Kidney (tissue), 14 donors: ENCODE data around the gene NEK6. TPM values are rescaled to one million over a fixed set of nuclear protein-coding genes. Genes with fewer than 3 reads are reported as not detected.

ENCODE experiments used
- DNase-seq, 5 donors: peaks; one replicate each; pipeline ENCODE4 v3.0.0-alpha.2; 2013 to 2020
- FAIRE-seq: peaks from 2 replicates; lab custom pipeline; 2012; peaks lifted over from hg19 to GRCh38; lab: Jason Lieb, UNC
- H3K27ac ChIP-seq, 2 donors: one replicate each; pipeline ENCODE4 v1.7.0; 2013; ENCODE audit warnings: low read depth in 2 of 2, low read length in 2 of 2, inconsistent platforms in 1 of 2
- H3K27me3 ChIP-seq: one replicate; pipeline ENCODE4 v1.7.1; 2013; ENCODE audit warnings: low read length, inconsistent platforms; ENCODE audit not compliant: control insufficient read depth, insufficient read depth
- H3K36me3 ChIP-seq, 3 donors: one replicate each; pipeline versions ENCODE4 v1.7.0 to v1.7.1; 2013; ENCODE audit warnings: low read length in 3 of 3, control low read depth in 1 of 3, inconsistent platforms in 1 of 3; ENCODE audit not compliant: insufficient read depth in 3 of 3, control insufficient read depth in 2 of 3
- H3K4me1 ChIP-seq, 3 donors: one replicate each; pipeline versions ENCODE4 v1.7.0 to v1.7.1; 2013; ENCODE audit warnings: low read length in 3 of 3, inconsistent platforms in 1 of 3, low read depth in 1 of 3; ENCODE audit not compliant: control insufficient read depth in 2 of 3, insufficient read depth in 2 of 3
- H3K4me3 ChIP-seq, 3 donors: one replicate each; pipeline versions ENCODE4 v1.7.0 to v1.8.1; 2013; ENCODE audit warnings: low read length in 3 of 3, control low read depth in 1 of 3, inconsistent platforms in 1 of 3
- H3K9ac ChIP-seq, 3 donors: one replicate each; pipeline versions ENCODE4 v1.7.0 to v1.7.1; 2013; ENCODE audit warnings: low read length in 3 of 3, control low read depth in 1 of 3, inconsistent platforms in 1 of 3
- H3K9me3 ChIP-seq, 3 donors: one replicate each; pipeline versions ENCODE4 v1.7.0 to v1.7.1; 2013; ENCODE audit warnings: low read length in 3 of 3, control low read depth in 1 of 3, inconsistent platforms in 1 of 3; ENCODE audit not compliant: control insufficient read depth in 2 of 3, insufficient read depth in 1 of 3
- CTCF ChIP-seq: IDR thresholded peaks from 3 replicates; pipeline ENCODE4 v1.5.1; 2012; ENCODE audit warnings: mild to moderate bottlenecking, moderate library complexity, borderline replicate concordance; ENCODE audit not compliant: insufficient read depth; ENCODE audit errors: extremely low read depth
- intact Hi-C: fragments of 100-400 bp; cut with DNase I; formaldehyde crosslinking; loops from one replicate; pipeline ENCODE4 v1.11.1; 2022
- polyA plus RNA-seq: library from polyadenylated mRNA; stranded (reverse); fragments of 350-450 nt; fragmentation: Illumina TruSeq; extraction: RNeasy Lipid Tissue Mini Kit (QIAGEN cat#74804); gene quantifications from one replicate; pipeline ENCODE4 v1.2.3, GENCODE V29; 2014; ENCODE audit warnings: low read depth, low replicate concordance; ENCODE audit not compliant: insufficient read depth
- total RNA-seq: library from RNA; stranded (reverse); fragmentation: NEBNext Ultra II Directional; extraction: Animal tissue kit (Norgen Biotek cat#: 25700); gene quantifications from one replicate; pipeline ENCODE4 v1.2.1, GENCODE V29; 2021
- donor health status: control.
- donor health status: control.
- donor health status: control.
- donor health status: control.
- donor health status: control.
- donor health status: DM: yes; HTN: yes; CAD: no.
- donor health status: Normal renal cell carcinoma (clear cell type).

NEK6 gene
- total and polyA plus RNA-seq, 2 donors from 2014 or later = 14.9 to 82.1 TPM

- DNase-seq (peak in 1 of 5 donors; percentile 67), FAIRE-seq (no peak)
- Histone ChIP-seq H3K36me3 (peaks cover 0 to 7% (median 5%) of the 10 kb centered on the region in 3 donors), H3K27me3 (no peaks in the 10 kb centered on the region), H3K27ac (no peak overlapping the region), H3K9me3 (no peaks in the 10 kb centered on the region), H3K4me3 (no peak overlapping the region), H3K4me1 (no peaks in the 10 kb centered on the region), H3K9ac (no peak overlapping the region)
- intact Hi-C loops = no loop called here
- TF ChIP-seq CTCF = no peak
Observed at GRCh38 chr9:124306098-124306735, 48.5 kb downstream of the NEK6 start.

DNA sequence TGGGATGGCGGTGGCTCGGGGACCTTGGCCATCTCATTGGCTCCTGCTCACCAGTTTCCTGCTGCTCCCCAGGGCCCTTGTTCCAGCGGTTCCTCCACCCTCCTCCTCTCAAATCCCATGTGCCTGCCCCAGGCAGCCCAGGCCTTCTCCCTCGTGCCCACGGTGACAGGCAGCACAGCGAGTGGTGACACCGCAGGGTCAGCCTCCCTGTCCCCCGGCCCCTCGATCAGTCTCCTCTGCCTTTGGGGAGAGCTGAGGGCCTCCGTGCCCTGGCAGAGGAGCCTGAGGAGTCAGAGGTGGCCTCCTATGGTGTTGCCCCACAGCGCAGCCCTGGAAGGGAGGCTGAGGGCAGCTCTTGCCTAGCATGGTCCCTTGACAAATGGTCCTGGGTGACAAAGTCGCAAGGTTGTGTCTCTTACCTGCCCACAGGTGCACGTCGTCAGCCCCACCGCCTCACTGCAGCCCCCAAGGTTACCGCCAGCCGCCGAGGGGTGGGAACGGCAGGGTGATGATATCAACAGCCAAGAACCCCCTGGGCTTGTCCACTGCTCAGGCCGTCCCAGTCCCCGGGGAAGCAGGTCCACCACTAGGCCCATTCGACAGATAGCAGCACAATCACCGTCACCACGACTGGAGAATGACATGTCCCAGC lies 49.8 kb downstream of the NEK6 start:
- no peak overlapping the region for H3K4me3 ChIP-seq
- H3K9ac ChIP-seq = no peak overlapping the region
- H3K27ac ChIP-seq = no peak overlapping the region
- intact Hi-C loops = no loop called here
- no peaks in the 10 kb centered on the region for H3K9me3 ChIP-seq
- no peak for DNase-seq
- no peaks in the 10 kb centered on the region for H3K4me1 ChIP-seq
- H3K36me3 ChIP-seq = peaks cover 0 to 5% (median 2%) of the 10 kb centered on the region in 3 donors
- no peak for FAIRE-seq
- H3K27me3 ChIP-seq = no peaks in the 10 kb centered on the region
- no peak for TF ChIP-seq CTCF

DNA sequence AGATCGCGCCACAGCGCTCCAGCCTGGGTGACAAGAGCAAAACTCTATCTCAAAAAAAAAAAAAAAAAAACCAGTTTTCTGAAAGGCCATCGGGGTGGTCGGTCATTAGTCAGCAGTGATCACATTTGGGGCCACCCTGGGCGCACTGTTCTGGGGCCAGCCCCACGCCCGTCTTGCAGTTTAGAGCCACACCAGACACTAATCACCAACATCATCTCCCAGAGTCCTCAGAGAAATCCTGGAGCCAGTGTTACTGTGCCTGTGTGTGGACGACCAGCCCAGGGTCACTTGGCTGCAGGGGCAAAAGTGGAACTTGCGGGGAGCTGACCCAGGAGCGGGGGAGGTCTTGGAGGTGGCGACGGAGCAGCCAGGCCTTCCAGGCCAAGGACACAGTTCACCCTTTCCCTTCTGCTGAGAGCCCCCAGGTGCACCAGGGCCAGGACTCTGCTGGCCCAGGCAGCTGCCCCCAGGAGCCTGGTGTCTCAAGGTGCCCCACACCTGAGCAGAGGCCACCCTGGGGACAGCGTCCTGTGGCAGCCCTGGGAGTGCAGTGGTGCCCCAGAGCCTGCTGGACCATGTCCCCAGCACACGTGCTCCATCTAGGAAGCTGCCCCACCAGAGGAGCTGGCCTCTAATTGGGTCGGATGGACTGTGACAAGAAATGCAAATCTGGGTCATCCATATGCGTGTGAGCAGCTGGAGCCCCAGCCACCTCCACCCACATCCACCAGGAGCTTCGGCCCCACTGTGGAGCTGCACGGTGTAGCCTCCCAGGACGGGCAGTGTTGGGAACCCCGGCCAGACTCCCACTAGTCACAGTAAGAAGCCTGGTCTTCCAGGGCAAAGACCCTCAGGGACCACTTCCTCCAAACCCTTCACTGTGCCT lies 51.1 kb downstream of the NEK6 start:
- H3K27ac ChIP-seq = no peak overlapping the region
- DNase-seq (no peak), FAIRE-seq (no peak)
- H3K9me3 ChIP-seq = no peaks in the 10 kb centered on the region
- no peaks in the 10 kb centered on the region for H3K4me1 ChIP-seq
- TF ChIP-seq CTCF = no peak
- no peaks in the 10 kb centered on the region for H3K36me3 ChIP-seq
- intact Hi-C loops = no loop called here
- H3K4me3 ChIP-seq = no peak overlapping the region
- no peaks in the 10 kb centered on the region for H3K27me3 ChIP-seq
- no peak overlapping the region for H3K9ac ChIP-seq
